ENCODE data around the gene MLF1.

Gene MLF1

DNA sequence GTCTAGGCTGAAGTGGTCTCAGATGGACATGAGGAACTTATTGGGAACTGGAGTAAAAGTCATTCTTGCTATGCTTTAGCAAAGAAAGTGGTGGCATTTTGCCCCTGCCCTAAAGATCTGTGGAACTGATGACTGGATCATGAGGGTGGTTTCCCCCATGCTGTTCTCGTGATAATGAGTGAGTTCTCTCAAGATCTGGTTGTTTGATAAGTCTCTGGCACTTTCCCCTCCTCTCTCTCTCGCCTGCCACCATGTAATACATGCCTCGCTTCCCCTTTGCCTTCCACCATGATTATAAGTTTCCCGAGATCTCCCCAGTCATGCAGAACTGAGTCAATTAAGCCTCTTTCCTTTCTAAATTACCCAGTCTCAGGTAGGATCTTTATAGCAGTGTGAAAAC, 11.5 kb upstream of the MLF1 start:
- no peaks in the 10 kb centered on the region for H3K4me1 ChIP-seq (ENCODE audit: control insufficient read depth, insufficient read depth, low read length)
- H3K27me3 ChIP-seq (ENCODE audit: control insufficient read depth, insufficient read depth, low read length): no peaks in the 10 kb centered on the region
- H3K36me3 ChIP-seq (ENCODE audit: control insufficient read depth, insufficient read depth, low read length): no peaks in the 10 kb centered on the region
- H3K4me3 ChIP-seq (ENCODE audit: low read depth, low read length): no peak overlapping the region
- no peak overlapping the region for H3K9ac ChIP-seq (ENCODE audit: low read depth, low read length)
- no peaks in the 10 kb centered on the region for H3K9me3 ChIP-seq (ENCODE audit: control insufficient read depth, insufficient read depth, low read length)

DNA sequence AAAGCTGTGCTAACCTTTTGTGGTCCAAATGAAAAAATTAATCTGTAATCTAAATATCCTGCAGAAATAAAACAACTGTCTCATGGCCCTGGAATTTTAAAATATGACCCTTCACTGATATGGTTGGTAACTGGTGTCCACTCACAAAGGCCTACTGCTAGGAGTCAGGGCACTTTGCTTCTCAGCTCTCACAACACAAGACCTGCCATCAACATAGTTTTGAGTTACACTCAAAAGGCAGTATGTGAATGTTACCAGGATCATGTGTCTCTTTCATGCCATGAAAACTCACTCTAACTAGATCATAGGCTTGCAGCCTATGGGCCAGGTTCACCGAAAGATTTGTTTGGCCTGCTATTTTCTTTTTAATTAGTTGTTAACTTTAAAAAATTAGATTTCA, 10.0 kb upstream of the MLF1 start:
- Histone ChIP-seq H3K9me3 (ENCODE audit: control insufficient read depth, insufficient read depth, low read length) (no peaks in the 10 kb centered on the region), H3K4me1 (ENCODE audit: control insufficient read depth, insufficient read depth, low read length) (no peaks in the 10 kb centered on the region), H3K4me3 (ENCODE audit: low read depth, low read length) (no peak overlapping the region), H3K27me3 (ENCODE audit: control insufficient read depth, insufficient read depth, low read length) (no peaks in the 10 kb centered on the region), H3K9ac (ENCODE audit: low read depth, low read length) (no peak overlapping the region), H3K36me3 (ENCODE audit: control insufficient read depth, insufficient read depth, low read length) (no peaks in the 10 kb centered on the region)

DNA sequence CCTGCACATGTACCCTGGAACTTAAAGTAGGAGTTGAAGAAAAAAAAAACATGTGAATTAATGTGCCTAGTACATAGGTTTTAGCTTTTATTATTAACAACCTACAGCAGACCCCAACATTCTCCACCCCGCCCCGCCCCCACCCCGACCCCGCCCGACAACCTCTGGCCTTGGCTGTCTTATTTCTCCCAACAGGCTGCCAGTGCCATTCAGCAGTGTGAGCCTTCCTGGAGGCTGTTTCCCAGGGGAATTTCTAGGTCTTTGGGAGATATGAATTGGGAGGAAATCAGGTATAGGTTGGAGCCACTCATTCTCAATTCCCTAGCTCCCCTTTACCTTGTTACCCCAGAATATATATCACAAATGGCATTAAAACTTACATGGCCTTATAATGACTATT, 8.3 kb upstream of the MLF1 start:
- Histone ChIP-seq H3K4me3 (ENCODE audit: low read depth, low read length) (no peak overlapping the region), H3K4me1 (ENCODE audit: control insufficient read depth, insufficient read depth, low read length) (no peaks in the 10 kb centered on the region), H3K9ac (ENCODE audit: low read depth, low read length) (no peak overlapping the region), H3K36me3 (ENCODE audit: control insufficient read depth, insufficient read depth, low read length) (no peaks in the 10 kb centered on the region), H3K27me3 (ENCODE audit: control insufficient read depth, insufficient read depth, low read length) (no peaks in the 10 kb centered on the region), H3K9me3 (ENCODE audit: control insufficient read depth, insufficient read depth, low read length) (no peaks in the 10 kb centered on the region)

DNA sequence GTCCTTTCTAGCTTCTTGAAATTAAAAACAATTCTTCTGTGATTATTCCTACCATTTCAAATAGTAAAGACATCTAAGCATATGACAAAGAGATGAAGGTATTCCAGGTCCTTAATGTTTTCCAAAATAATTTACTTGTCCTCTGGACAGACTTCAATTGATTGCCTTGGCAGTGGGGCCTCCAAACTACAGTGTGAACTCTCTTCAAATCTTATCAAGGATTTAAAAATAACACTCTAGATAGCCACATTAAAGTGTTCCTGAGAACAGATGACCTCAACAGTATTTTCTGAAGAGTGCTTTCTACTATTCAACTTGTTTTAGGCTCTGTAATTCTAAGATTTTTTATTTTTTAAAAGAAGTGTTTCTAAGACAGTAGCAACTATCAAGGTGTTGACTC, 7.9 kb upstream of the MLF1 start:
- Histone ChIP-seq H3K4me3 (ENCODE audit: low read depth, low read length) (no peak overlapping the region), H3K27me3 (ENCODE audit: control insufficient read depth, insufficient read depth, low read length) (no peaks in the 10 kb centered on the region), H3K4me1 (ENCODE audit: control insufficient read depth, insufficient read depth, low read length) (no peaks in the 10 kb centered on the region), H3K9ac (ENCODE audit: low read depth, low read length) (no peak overlapping the region), H3K36me3 (ENCODE audit: control insufficient read depth, insufficient read depth, low read length) (no peaks in the 10 kb centered on the region), H3K9me3 (ENCODE audit: control insufficient read depth, insufficient read depth, low read length) (no peaks in the 10 kb centered on the region)

DNA sequence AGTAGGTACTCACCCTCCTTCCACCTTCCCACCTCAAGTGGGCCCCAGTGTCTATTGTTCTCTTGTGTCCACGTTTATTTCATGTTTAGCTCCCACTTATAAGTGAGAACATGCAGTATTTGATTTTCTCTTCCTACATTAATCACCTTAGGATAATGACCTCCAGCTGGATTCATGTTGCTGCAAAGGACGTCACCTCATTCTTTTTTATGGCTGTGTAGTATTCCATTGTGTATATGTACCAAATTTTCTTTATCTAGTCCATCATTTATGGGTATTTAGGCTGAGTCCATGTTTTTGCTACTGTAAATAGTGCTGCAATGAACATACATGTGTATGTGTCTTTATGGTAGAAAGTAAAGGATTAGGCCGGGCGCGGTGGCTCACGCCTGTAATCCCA, 5.9 kb upstream of the MLF1 start:
- Histone ChIP-seq H3K4me1 (ENCODE audit: control insufficient read depth, insufficient read depth, low read length) (no peaks in the 10 kb centered on the region), H3K36me3 (ENCODE audit: control insufficient read depth, insufficient read depth, low read length) (no peaks in the 10 kb centered on the region), H3K4me3 (ENCODE audit: low read depth, low read length) (no peak overlapping the region), H3K9ac (ENCODE audit: low read depth, low read length) (no peak overlapping the region), H3K27me3 (ENCODE audit: control insufficient read depth, insufficient read depth, low read length) (peaks cover 10% of the 10 kb centered on the region), H3K9me3 (ENCODE audit: control insufficient read depth, insufficient read depth, low read length) (no peaks in the 10 kb centered on the region)

DNA sequence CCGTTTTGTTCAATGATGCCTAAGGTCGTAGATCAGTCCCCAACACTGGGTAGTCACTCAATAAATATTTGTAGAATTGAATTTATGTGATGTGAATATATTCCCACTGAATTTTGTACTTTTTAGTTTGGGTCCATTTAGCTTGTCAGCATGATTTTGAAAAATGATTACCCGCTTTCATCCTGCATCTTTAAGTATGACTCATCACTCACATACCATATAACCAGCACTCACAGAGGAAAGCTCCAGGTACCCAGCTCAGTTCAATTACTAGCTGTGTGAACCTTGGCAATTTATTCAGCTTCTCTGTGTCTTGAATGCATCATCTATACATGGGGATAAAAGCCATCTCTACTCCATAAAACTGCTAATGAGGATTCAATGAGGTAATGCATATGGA, 2.2 kb upstream of the MLF1 start:
- Histone ChIP-seq H3K27me3 (ENCODE audit: control insufficient read depth, insufficient read depth, low read length) (peaks cover 26% of the 10 kb centered on the region), H3K4me3 (ENCODE audit: low read depth, low read length) (no peak overlapping the region), H3K36me3 (ENCODE audit: control insufficient read depth, insufficient read depth, low read length) (no peaks in the 10 kb centered on the region), H3K9me3 (ENCODE audit: control insufficient read depth, insufficient read depth, low read length) (no peaks in the 10 kb centered on the region), H3K4me1 (ENCODE audit: control insufficient read depth, insufficient read depth, low read length) (no peaks in the 10 kb centered on the region), H3K9ac (ENCODE audit: low read depth, low read length) (no peak overlapping the region)

DNA sequence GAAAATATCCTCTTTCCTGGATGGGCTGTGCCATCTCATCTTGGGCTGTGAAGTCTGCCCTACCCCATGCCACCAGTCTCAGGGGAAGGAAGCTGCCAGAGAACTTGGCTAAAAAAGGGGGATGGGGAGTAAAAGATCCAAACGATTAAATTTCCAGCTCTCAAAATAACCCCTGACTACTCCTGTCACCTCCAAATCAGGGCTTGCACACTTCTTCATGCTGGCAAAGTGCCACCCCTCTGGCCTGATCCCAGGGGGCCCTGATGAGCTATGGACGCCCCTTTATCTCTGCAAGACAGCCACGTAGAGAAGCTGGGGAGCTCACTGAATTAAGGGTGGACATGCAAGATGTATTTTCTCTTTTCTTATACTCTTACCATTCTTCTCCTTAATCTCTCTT, 1.2 kb upstream of the MLF1 start:
- H3K9ac ChIP-seq (ENCODE audit: low read depth, low read length): no peak overlapping the region
- no peaks in the 10 kb centered on the region for H3K4me1 ChIP-seq (ENCODE audit: control insufficient read depth, insufficient read depth, low read length)
- no peaks in the 10 kb centered on the region for H3K36me3 ChIP-seq (ENCODE audit: control insufficient read depth, insufficient read depth, low read length)
- peaks cover 26% of the 10 kb centered on the region for H3K27me3 ChIP-seq (ENCODE audit: control insufficient read depth, insufficient read depth, low read length)
- H3K9me3 ChIP-seq (ENCODE audit: control insufficient read depth, insufficient read depth, low read length): no peaks in the 10 kb centered on the region
- no peak overlapping the region for H3K4me3 ChIP-seq (ENCODE audit: low read depth, low read length)

DNA sequence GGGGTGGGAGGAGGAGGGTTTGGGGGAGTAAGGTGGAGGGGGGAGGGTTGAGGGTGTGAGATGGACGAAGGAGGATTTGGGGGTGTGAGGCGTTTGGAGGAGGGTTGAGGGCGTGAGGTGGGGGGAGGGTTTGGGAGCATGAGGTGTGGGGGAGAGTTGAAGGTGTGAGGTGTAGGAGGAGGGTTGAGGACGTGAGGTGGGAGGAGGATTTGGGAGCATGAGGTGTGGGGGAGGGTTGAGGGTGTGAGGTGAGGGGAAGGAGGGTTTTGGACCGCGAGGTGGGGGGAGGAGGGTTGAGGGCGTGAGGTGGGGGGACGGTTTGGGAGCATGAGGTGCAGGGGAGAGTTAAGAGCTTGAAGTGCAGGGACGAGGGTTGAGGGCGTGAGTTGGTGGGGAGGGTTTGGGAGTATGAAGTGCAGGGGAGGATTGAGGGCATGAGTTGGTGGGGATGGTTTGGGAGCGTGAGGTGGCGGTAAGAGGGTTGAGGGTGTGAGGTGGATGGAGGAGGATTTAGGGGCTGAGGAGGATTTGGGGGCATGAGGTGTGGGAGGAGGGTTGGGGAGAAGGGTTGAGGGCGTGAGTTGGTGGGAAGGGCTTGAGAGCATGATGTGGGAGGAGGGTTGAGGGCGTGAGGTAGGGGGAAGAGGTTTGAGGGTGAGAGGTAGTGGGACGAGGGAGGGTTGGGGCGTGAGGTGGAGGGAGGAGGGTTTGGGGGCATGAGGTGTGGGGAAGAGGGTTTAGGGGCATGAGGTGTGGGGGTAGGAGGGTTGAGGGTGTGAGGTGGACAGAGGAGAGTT, 1.2 kb downstream of the MLF1 start:
- Histone ChIP-seq H3K4me3 (ENCODE audit: low read depth, low read length) (no peak overlapping the region), H3K9ac (ENCODE audit: low read depth, low read length) (no peak overlapping the region), H3K27me3 (ENCODE audit: control insufficient read depth, insufficient read depth, low read length) (peaks cover 26% of the 10 kb centered on the region), H3K36me3 (ENCODE audit: control insufficient read depth, insufficient read depth, low read length) (no peaks in the 10 kb centered on the region), H3K4me1 (ENCODE audit: control insufficient read depth, insufficient read depth, low read length) (no peaks in the 10 kb centered on the region), H3K9me3 (ENCODE audit: control insufficient read depth, insufficient read depth, low read length) (no peaks in the 10 kb centered on the region)

DNA sequence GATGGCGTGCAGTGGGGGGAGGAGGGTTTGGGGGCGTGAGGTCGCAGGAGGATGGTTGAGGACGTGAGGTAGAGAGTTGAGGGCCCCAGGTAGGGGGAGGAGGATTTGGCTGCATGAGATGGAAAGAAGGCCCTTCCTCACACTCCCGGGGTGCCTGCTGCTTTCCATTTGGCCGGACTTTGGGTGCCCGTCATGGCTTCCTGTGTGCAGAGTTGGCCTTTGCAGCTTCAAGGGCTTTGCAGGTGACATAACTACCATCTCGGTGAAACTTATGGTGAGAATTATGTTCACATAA, 1.7 kb downstream of the MLF1 start:
- Histone ChIP-seq H3K36me3 (ENCODE audit: control insufficient read depth, insufficient read depth, low read length) (no peaks in the 10 kb centered on the region), H3K9me3 (ENCODE audit: control insufficient read depth, insufficient read depth, low read length) (no peaks in the 10 kb centered on the region), H3K4me1 (ENCODE audit: control insufficient read depth, insufficient read depth, low read length) (no peaks in the 10 kb centered on the region), H3K27me3 (ENCODE audit: control insufficient read depth, insufficient read depth, low read length) (peaks cover 26% of the 10 kb centered on the region), H3K4me3 (ENCODE audit: low read depth, low read length) (no peak overlapping the region), H3K9ac (ENCODE audit: low read depth, low read length) (no peak overlapping the region)

DNA sequence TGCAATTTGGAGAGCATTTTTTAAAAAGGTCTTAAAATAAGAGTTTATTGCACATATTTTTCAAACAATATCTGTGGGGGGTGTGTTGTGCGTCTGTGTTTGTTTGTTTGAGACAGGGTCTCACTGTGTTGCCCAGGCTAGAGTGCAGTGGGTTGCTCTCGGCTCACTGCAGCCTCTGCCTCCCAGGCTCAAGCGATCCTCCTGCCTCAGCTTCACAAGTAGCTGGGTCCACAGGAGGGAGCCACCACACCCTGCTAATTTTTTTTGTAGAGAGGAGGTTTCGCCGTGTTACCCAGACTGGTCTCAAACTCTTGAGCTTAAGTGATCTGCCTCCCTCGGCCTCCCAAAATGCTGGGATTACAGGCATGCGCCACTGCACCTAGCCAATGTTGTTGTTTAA, 2.7 kb downstream of the MLF1 start:
- Histone ChIP-seq H3K9me3 (ENCODE audit: control insufficient read depth, insufficient read depth, low read length) (no peaks in the 10 kb centered on the region), H3K4me1 (ENCODE audit: control insufficient read depth, insufficient read depth, low read length) (no peaks in the 10 kb centered on the region), H3K4me3 (ENCODE audit: low read depth, low read length) (no peak overlapping the region), H3K27me3 (ENCODE audit: control insufficient read depth, insufficient read depth, low read length) (peaks cover 23% of the 10 kb centered on the region), H3K9ac (ENCODE audit: low read depth, low read length) (no peak overlapping the region), H3K36me3 (ENCODE audit: control insufficient read depth, insufficient read depth, low read length) (no peaks in the 10 kb centered on the region)

DNA sequence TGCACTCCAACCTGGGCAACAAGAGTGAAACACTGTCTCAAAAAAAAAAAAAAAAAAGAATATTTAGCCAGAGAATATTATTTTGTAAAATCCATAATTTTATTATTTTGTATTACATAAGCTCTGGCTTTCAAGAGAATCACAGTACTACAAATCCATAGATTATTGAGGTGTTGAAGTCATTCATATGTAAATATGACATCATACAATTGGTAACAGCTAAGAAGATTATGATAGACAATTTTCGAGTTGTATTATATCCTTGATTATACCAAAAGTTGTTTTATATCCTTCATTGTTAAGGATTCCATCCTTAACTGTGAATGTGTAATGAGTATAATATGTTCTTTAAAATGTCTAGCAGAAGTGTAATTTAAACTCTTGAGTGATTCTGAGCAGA, 3.7 kb downstream of the MLF1 start:
- H3K4me3 ChIP-seq (ENCODE audit: low read depth, low read length): no peak overlapping the region
- no peak overlapping the region for H3K9ac ChIP-seq (ENCODE audit: low read depth, low read length)
- no peaks in the 10 kb centered on the region for H3K9me3 ChIP-seq (ENCODE audit: control insufficient read depth, insufficient read depth, low read length)
- H3K27me3 ChIP-seq (ENCODE audit: control insufficient read depth, insufficient read depth, low read length): peaks cover 20% of the 10 kb centered on the region
- H3K36me3 ChIP-seq (ENCODE audit: control insufficient read depth, insufficient read depth, low read length): no peaks in the 10 kb centered on the region
- H3K4me1 ChIP-seq (ENCODE audit: control insufficient read depth, insufficient read depth, low read length): no peaks in the 10 kb centered on the region

DNA sequence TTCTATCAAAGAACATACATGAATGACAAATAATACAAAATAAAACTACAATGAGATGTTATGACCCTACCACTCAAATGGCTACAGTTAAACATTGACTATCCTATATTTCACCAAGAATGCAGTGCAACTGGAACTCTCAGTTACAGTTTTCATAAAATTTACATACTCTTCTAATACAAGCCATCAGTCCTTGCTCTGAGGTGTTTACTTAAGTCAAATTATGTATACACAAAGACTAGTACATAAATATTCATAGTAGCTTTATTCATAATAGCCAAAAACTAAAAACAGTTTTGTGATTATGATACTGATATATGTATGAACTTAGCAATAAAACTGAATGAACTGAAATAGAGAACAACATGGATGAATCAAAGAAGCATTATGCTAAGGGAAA, 19.2 kb downstream of the MLF1 start:
- Histone ChIP-seq H3K9ac (ENCODE audit: low read depth, low read length) (no peak overlapping the region), H3K4me3 (ENCODE audit: low read depth, low read length) (no peak overlapping the region), H3K4me1 (ENCODE audit: control insufficient read depth, insufficient read depth, low read length) (no peaks in the 10 kb centered on the region), H3K9me3 (ENCODE audit: control insufficient read depth, insufficient read depth, low read length) (no peaks in the 10 kb centered on the region), H3K36me3 (ENCODE audit: control insufficient read depth, insufficient read depth, low read length) (no peaks in the 10 kb centered on the region), H3K27me3 (ENCODE audit: control insufficient read depth, insufficient read depth, low read length) (no peaks in the 10 kb centered on the region)
